ENCODE data around the gene ABCA8.

The ABCA8 gene

DNA sequence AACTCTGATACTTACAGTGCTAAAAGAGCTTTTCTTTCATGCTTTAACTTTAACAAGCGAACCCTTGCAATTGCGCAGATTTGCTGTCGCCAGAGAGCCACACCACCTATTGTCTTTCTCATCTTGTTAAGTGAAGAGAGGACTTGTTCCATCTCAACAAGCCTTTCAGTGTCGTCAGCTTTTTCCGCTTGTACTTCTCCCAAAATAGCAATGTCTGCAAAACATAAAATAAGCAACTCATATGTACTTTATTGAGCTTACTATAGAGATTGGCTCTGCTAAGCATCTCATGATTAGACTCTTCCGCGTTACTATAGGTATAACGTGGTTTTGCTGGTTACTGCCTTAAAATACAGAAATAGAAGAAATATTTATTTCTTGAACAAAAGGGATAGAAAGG, 51.9 kb downstream of the ABCA8 start:
- TF ChIP-seq, protein P1, sequence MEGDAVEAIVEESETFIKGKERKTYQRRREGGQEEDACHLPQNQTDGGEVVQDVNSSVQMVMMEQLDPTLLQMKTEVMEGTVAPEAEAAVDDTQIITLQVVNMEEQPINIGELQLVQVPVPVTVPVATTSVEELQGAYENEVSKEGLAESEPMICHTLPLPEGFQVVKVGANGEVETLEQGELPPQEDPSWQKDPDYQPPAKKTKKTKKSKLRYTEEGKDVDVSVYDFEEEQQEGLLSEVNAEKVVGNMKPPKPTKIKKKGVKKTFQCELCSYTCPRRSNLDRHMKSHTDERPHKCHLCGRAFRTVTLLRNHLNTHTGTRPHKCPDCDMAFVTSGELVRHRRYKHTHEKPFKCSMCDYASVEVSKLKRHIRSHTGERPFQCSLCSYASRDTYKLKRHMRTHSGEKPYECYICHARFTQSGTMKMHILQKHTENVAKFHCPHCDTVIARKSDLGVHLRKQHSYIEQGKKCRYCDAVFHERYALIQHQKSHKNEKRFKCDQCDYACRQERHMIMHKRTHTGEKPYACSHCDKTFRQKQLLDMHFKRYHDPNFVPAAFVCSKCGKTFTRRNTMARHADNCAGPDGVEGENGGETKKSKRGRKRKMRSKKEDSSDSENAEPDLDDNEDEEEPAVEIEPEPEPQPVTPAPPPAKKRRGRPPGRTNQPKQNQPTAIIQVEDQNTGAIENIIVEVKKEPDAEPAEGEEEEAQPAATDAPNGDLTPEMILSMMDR (IDR thresholded peaks at IDR 0.05; ENCODE audit: insufficient read depth, low read length, poor library complexity, severe bottlenecking) = no peak
- no peak for TF ChIP-seq EZH2phosphoT487 (conservative IDR thresholded peaks at IDR 0.05; ENCODE audit: low read length)
- Histone ChIP-seq H3F3A (ENCODE audit: insufficient read depth) (no peaks in the 10 kb centered on the region), H3K9ac (ENCODE audit: low read length) (no peak overlapping the region), H3K9me3 (ENCODE audit: insufficient read depth, low read length) (no peaks in the 10 kb centered on the region), H3K4me3 (ENCODE audit: insufficient read depth, low read length, poor library complexity, severe bottlenecking) (no peak overlapping the region), H3K9me2 (replicated peaks; ENCODE audit: insufficient read depth, low read length) (no peaks in the 10 kb centered on the region), H3K27ac (ENCODE audit: low read depth, low read length) (no peak overlapping the region), H3K36me3 (ENCODE audit: low read length) (no peaks in the 10 kb centered on the region), H3K79me2 (ENCODE audit: insufficient read depth, low read length) (no peaks in the 10 kb centered on the region), H4K20me1 (ENCODE audit: low read depth, low read length) (no peaks in the 10 kb centered on the region), H2AFZ (ENCODE audit: low read depth, low read length, severe bottlenecking) (no peak overlapping the region), H3K27me3 (ENCODE audit: low read length) (no peaks in the 10 kb centered on the region), H3K4me2 (ENCODE audit: low read depth, low read length, poor library complexity, severe bottlenecking) (no peak overlapping the region)

DNA sequence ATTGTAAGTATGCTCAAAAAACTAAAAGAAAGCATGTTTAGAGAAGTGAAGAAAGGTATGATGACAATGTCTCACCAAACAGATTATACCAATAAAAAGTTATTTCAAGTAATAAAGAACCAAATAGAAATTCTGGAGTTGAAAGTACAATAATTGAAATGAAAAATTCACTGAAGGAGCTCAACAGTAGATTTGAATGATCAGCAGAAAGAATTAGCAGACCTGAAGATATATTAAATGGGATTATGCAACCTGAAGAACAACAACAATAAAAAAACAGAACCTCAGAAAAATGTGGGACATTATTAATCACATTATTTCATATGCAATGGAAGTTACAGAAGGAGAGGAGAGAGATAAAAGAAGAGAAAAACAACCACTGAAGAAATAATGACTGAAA, 57.6 kb downstream of the ABCA8 start:
- no peak overlapping the region for H3K4me2 ChIP-seq (ENCODE audit: low read depth, low read length, poor library complexity, severe bottlenecking)
- no peak for TF ChIP-seq EZH2phosphoT487 (conservative IDR thresholded peaks at IDR 0.05; ENCODE audit: low read length)
- TF ChIP-seq, protein P1 (IDR thresholded peaks at IDR 0.05; ENCODE audit: insufficient read depth, low read length, poor library complexity, severe bottlenecking) = no peak

DNA sequence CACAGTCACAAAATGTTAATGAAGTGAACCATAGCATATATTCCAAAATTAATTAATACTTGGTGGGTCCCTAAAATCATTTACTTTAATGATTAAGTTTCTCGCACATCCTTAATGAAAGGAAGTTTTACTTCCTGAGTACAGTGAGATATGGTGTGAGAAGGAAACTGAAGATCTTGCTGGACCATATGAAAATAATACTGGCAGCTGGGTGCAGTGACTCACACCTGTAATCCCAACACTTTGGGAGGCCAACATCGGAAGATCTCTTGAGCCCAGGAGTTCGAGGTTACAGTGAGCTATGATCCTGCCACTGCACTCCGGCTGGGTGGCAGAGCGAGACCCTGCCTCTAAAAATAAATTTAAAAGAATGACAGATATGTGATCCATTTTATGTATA, 62.5 kb downstream of the ABCA8 start:
- Histone ChIP-seq H3F3A (ENCODE audit: insufficient read depth) (no peaks in the 10 kb centered on the region), H3K27me3 (ENCODE audit: low read length) (no peaks in the 10 kb centered on the region), H3K9ac (ENCODE audit: low read length) (no peak overlapping the region), H3K9me3 (ENCODE audit: insufficient read depth, low read length) (no peaks in the 10 kb centered on the region), H3K4me3 (ENCODE audit: insufficient read depth, low read length, poor library complexity, severe bottlenecking) (no peak overlapping the region), H3K9me2 (replicated peaks; ENCODE audit: insufficient read depth, low read length) (no peaks in the 10 kb centered on the region), H3K4me2 (ENCODE audit: low read depth, low read length, poor library complexity, severe bottlenecking) (no peak overlapping the region), H4K20me1 (ENCODE audit: low read depth, low read length) (no peaks in the 10 kb centered on the region), H3K27ac (ENCODE audit: low read depth, low read length) (no peak overlapping the region), H3K36me3 (ENCODE audit: low read length) (no peaks in the 10 kb centered on the region), H3K79me2 (ENCODE audit: insufficient read depth, low read length) (no peaks in the 10 kb centered on the region), H2AFZ (ENCODE audit: low read depth, low read length, severe bottlenecking) (no peak overlapping the region)
- TF ChIP-seq, protein P1 (IDR thresholded peaks at IDR 0.05; ENCODE audit: insufficient read depth, low read length, poor library complexity, severe bottlenecking) = no peak
- TF ChIP-seq EZH2phosphoT487 (conservative IDR thresholded peaks at IDR 0.05; ENCODE audit: low read length) = no peak

More for the DNA sequence above, 57.6 kb downstream of the ABCA8 start:
- Histone ChIP-seq H3K9me2 (replicated peaks; ENCODE audit: insufficient read depth, low read length) (no peaks in the 10 kb centered on the region), H3K9ac (ENCODE audit: low read length) (no peak overlapping the region), H3K27me3 (ENCODE audit: low read length) (no peaks in the 10 kb centered on the region), H4K20me1 (ENCODE audit: low read depth, low read length) (no peaks in the 10 kb centered on the region), H3K36me3 (ENCODE audit: low read length) (no peaks in the 10 kb centered on the region), H3K9me3 (ENCODE audit: insufficient read depth, low read length) (no peaks in the 10 kb centered on the region), H3K27ac (ENCODE audit: low read depth, low read length) (no peak overlapping the region), H3K4me3 (ENCODE audit: insufficient read depth, low read length, poor library complexity, severe bottlenecking) (no peak overlapping the region), H2AFZ (ENCODE audit: low read depth, low read length, severe bottlenecking) (no peak overlapping the region), H3F3A (ENCODE audit: insufficient read depth) (no peaks in the 10 kb centered on the region), H3K79me2 (ENCODE audit: insufficient read depth, low read length) (no peaks in the 10 kb centered on the region)

Measured in SU-DHL-6 (cell line).